ENCODE measurements around the gene HAPLN3.

DNA sequence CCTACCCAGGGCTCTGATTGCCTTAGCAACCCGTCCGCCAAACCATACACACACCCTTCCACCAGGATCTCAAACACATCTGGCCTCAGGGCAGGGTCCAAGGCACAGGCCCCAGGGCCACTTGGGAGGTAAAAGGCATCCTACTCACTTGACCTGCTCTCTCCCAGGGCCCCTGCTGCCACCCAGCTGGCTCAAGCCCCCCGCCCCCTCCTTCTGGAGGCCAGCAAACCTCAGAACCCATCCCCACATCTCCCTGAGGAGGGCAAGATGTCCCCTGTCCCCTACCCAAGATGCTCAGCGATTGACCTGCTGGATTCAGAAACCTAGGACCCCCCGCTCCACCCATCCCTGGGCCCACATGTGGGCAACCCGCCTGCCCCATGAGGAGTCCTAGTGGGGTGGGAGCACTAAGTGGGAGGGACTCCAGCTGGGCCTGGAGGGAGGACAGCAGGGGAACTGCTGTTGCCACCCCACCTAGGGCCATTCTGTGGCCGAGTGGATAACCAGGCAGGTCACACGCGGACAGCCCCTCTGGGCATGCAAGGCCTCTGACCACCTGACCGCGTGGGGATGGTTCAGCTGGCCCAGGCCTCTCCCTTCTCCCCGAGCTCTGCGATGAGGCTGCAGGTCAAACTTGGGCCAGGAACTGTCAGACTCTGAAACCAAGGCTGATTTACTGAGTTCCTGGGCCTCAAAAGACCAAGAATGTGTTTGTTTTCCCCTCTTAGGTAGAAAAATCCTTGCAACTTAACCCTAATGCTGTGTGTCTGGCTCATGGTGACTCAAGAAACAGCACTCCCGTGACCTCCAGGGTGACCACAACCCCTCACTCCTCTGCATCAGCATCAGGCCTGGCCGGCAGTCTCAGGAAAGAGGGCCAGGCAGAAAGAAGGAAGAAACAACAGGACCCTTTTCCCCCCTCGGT lies 13.6 kb upstream of the HAPLN3 start:
- TF ChIP-seq CTCF (IDR thresholded peaks at IDR 0.05) (no peak), POLR2AphosphoS5 (IDR thresholded peaks at IDR 0.05; ENCODE audit: low read depth, low read length) (peak; percentile 12; the same call in 1 of the 2 replicates)
- TF ChIP-seq, protein P1, sequence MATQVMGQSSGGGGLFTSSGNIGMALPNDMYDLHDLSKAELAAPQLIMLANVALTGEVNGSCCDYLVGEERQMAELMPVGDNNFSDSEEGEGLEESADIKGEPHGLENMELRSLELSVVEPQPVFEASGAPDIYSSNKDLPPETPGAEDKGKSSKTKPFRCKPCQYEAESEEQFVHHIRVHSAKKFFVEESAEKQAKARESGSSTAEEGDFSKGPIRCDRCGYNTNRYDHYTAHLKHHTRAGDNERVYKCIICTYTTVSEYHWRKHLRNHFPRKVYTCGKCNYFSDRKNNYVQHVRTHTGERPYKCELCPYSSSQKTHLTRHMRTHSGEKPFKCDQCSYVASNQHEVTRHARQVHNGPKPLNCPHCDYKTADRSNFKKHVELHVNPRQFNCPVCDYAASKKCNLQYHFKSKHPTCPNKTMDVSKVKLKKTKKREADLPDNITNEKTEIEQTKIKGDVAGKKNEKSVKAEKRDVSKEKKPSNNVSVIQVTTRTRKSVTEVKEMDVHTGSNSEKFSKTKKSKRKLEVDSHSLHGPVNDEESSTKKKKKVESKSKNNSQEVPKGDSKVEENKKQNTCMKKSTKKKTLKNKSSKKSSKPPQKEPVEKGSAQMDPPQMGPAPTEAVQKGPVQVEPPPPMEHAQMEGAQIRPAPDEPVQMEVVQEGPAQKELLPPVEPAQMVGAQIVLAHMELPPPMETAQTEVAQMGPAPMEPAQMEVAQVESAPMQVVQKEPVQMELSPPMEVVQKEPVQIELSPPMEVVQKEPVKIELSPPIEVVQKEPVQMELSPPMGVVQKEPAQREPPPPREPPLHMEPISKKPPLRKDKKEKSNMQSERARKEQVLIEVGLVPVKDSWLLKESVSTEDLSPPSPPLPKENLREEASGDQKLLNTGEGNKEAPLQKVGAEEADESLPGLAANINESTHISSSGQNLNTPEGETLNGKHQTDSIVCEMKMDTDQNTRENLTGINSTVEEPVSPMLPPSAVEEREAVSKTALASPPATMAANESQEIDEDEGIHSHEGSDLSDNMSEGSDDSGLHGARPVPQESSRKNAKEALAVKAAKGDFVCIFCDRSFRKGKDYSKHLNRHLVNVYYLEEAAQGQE (IDR thresholded peaks at IDR 0.05; ENCODE audit: insufficient read depth in 1 of 2, low read depth in 2 of 2, low read length in 1 of 2): no peak
